ENCODE measurements around the gene SMYD3.
"Not testable (repeated sequence)": the region's sequence is repeated elsewhere in the genome, so short reads cannot be mapped to it uniquely, and the experiment has no call there.

SMYD3 gene

GRCh38 chr1:245987997-245988392 lies 519.1 kb downstream of the SMYD3 start:
- no peak for DNase-seq (ENCODE audit: low spot score)

DNA sequence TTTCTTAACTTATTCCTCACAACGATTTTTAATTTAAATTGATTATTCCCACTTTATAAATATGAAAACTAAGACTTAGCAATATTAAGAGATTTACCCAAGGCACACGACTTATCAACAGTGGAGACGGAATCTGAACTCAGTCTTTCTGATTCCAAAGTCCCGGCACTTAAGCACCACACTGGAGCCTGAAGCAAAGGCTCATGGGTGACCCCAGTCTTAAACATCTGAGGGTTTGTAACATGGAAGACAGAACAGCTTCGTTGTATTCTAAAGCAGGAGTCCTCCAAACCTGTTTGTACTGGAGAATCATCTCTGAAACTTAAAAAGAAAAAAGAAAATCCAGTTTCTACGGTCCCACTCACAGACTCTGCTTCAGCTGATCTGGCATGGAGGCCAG lies 519.5 kb downstream of the SMYD3 start:
- DNase-seq (ENCODE audit: low spot score): no peak

DNA sequence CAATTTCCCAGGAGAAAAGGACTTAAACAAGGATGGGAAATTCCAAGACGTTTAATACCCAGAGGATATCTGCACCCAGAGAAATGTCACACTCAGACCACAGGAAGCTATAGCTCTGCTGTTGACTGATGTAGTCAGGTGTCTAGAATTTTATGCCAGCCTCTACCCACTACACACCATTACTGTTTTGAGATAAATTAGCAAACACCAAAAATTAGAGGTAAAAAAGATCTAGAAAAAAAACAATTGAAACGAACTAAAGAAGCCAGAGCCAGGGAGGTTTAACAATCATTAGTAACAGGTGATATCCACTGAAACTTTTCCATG lies 519.9 kb downstream of the SMYD3 start:
- no peak for DNase-seq (ENCODE audit: low spot score)

- peak; percentile 43 for DNase-seq (ENCODE audit: low spot score)
Measured at GRCh38 chr1:245986404-245987218, 520.5 kb downstream of the SMYD3 start.

DNA sequence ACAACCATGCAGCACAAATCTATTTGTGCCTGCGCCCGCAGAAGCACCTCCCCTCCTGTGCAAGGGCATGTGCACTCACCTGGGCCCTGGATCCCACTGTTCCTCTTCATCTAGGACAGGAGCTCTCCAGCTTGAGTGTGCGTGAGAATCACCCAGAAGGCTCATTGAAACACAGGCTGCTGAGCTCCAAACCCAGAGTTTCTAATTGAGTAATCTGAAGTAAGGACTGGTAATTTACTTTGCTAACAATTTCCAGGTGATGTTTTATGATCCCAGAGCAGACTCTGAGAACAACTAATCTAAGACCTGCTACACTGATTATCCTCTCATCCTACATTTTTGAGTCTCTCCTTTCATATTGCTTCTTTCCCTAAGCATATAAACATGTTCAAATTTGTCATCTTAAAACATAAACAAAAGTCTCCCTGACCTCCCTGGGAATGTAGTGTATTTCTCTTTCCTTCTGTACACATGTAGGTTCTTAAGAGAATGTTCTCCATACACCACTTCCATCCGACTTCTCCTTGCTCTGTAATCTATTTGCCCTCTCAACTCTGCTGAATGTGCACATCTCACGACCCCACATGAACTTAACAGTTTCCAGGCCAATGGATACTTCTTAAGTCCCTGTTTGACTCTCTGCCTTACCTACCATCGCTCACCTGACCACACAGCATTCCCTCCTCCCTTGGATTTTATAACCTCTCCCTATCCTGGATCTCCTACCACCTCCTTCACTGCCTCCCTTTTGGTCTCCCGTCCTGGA lies 522.5 kb downstream of the SMYD3 start:
- no peak for DNase-seq (ENCODE audit: low spot score)

GRCh38 chr1:245983294-245983967 lies 523.6 kb downstream of the SMYD3 start:
- DNase-seq (ENCODE audit: low spot score): no peak

- no peak for DNase-seq (ENCODE audit: low spot score)
Measured at GRCh38 chr1:245979589-245979988, 527.5 kb downstream of the SMYD3 start.

DNA sequence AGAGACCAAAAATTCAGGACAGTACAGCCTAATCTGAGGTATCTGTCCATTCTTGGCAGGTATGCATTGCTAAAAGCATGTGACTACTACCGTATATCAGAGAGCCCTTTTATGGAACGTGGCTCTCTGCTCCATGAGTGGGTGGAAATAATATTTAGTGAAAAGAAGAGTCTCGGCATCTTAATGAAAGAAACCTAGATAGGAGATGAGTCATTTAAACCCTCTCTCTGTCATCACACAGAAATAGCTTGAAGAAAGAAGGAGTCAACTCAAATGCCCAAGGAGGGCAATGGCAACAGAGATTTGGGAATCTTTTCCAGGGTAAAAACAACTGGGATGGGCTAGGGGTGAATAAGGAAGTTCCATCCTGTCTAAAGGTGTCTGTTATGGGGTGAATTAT lies 528.2 kb downstream of the SMYD3 start:
- no peak for DNase-seq (ENCODE audit: low spot score)

- DNase-seq (ENCODE audit: low spot score): no peak
Measured at GRCh38 chr1:245972476-245972875, 534.6 kb downstream of the SMYD3 start.

DNA sequence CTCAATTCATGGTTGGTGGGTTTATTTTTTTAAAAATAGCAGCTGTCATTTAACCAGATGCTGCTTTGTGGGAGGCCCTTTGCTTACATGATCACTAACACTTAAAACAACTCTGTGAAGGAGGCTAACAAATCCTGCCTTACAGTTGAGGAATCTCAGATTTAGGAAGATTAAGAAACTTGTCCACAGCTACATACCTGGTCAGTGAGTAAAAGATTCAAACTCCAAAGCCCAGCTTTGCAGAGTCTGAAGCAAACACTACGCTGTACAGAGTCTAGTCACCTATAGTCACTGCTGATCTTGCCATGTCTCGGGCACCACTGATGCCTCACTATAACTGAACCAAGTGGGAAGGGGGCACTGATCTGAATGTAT lies 535.4 kb downstream of the SMYD3 start:
- no peak for DNase-seq (ENCODE audit: low spot score)

DNA sequence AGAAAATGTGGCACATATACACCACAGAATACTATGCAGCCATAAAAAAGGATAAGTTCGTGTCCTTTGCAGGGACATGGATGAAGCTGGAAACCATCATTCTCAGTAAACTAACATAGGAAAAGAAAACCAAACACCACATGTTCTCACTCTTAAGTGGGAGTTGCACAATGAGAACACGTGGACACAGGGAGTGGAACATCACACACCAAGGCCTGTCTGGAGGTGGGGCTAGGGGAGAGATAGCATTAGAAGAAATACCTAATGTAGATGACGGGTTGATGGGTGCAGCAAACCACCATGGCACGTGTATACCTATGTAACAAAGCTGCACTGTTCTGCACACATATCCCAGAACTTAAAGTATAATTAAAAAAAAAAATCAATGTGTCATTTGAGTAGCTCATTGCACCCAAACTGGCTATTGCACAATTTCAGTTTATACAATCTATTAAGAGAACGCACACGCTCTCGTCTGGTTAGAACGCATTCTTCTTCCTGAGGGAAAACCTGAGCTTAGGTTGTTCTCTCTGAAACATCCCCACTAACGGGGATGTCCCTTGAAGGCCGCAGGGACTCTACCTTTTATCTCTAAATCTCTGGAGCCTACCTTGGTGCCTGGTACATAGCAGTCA lies 535.9 kb downstream of the SMYD3 start:
- DNase-seq (ENCODE audit: low spot score): not testable (repeated sequence)

DNA sequence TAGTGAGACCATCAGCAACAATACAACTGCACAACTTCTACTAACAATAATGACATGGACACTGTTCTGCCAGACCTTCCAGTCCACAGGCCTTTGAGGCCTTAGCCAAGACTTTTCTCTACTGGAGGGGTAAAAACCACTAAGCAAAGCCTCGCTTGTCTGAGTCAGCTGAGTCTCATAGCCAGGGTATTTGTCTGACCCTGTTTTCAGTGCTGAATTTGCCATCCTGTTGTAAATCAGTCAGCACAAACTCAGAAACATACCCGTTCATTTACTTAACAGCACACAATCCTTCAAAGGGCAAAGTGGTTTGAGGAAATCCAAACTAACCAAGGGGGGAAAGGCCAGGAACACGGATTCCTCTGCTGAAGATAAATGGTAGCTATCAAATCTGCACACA lies 537.8 kb downstream of the SMYD3 start:
- DNase-seq (ENCODE audit: low spot score): peak; percentile 79

GRCh38 chr1:245968775-245969174 lies 538.3 kb downstream of the SMYD3 start:
- no peak for DNase-seq (ENCODE audit: low spot score)

DNA sequence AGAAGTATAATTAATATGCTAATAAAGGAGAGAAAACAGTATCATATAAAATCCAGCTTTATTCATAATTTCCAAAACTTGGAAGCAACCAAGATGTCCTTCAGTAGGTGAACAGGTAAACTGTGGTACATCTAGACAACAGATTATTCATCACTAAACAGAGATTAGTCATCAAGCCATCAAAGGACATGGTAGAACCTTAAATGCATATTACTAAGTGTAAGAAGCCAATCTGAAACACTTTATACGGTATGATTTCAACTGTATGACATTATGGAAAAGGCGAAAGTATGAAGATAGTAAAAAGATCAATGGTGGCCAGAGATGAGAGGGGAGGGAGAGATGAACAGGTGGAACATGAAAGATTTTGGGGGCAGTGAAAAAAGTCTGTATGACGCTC lies 541.7 kb downstream of the SMYD3 start:
- no peak for DNase-seq (ENCODE audit: low spot score)

GRCh38 chr1:245963649-245964048 lies 543.4 kb downstream of the SMYD3 start:
- no peak for DNase-seq (ENCODE audit: low spot score)

GRCh38 chr1:245962453-245962852 lies 544.6 kb downstream of the SMYD3 start:
- DNase-seq (ENCODE audit: low spot score): no peak

GRCh38 chr1:245961137-245961540 lies 545.9 kb downstream of the SMYD3 start:
- DNase-seq (ENCODE audit: low spot score): no peak

DNA sequence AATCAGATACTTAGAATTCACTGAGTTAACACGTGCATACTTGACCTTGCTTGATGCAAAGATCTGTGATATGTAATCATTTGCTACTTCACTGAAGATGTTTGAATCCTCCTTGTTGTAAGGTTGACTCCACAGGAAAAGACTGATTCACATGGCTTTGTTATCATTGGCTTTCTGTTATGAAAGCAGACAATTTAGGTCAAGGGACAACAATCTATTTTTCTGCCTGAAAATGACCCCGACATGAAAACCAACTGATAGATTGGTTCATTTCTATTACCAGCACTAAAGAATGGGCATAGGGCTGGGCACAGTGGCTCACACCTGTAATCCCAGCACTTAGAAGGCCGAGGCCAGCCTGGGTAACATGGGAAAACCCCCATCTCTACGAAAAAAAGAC lies 546.9 kb downstream of the SMYD3 start:
- DNase-seq (ENCODE audit: low spot score): no peak

- DNase-seq (ENCODE audit: low spot score): no peak
Measured at GRCh38 chr1:245958016-245958415, 549.1 kb downstream of the SMYD3 start.

- DNase-seq (ENCODE audit: low spot score): no peak
Measured at GRCh38 chr1:245957427-245957826, 549.7 kb downstream of the SMYD3 start.

DNA sequence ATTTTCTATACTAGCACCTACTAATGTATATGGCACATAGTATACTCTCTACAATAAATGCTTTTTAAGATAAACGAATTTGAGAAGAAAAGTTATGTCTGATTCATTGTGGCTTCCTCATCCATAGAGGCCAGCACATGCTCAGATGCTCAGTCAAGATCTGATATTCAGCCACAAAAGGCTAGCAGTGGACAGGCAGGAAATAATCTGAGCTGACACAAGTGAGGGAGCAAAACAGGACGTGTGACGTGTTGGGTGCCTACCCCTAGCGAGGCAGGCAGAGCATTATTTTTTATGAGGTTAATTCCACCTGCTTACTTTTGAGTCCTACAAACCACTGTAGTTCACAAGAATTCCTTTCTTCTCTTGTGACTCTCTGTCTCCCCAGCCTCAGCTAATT lies 550.9 kb downstream of the SMYD3 start:
- no peak for DNase-seq (ENCODE audit: low spot score)

DNA sequence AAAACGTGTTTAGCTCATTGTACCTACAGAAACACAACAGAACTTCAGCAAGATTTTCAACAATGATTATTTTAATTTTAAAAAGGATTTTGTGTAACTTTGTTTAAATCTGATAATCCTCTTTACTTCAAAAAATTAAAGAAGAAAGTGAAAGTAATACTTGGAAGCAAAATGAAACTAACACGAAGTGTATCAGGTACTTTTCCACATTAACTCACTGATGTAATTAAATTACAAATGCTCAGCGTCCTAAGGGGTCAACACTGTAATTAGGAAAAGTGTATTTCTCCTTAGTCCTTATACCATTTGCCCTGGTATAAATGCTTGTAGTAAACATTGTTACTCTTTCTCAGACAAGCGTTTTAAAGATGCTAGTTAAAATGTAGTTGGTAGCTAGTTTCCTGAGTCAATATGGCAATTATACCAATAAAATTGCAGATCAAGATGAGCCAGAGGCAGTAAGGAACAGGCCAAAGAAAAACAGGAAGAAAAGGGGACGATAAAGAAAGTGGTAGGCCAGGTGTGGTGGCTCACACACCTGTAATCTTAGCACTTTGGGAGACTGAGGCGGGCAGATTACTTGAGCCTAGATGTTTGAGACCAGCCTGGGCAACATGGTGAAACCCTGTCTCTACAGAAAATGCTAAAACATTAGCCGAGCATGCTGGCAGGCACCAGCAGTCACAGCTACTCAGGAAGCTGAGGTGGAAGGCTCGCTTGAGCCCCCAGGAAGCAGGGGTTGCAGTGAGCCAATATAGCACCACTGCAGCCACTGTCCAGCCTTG lies 553.0 kb downstream of the SMYD3 start:
- DNase-seq (ENCODE audit: low spot score): no peak

Data from AG08396 (cell line).